Right lobe of liver (tissue), 4 donors: ENCODE data around the gene GALNT14.

Experiments used
- CTCF ChIP-seq, 4 donors: fragments of 200-600 bp in 3 of 4; fragments of 450-650 bp in 1 of 4; IDR thresholded peaks; one replicate each; pipeline versions ENCODE4 v1.5.1 to v1.8.0; 2016 to 2022; ENCODE audit warnings: antibody characterized with exemption in 4 of 4, mild to moderate bottlenecking in 2 of 4
- POLR2A ChIP-seq: fragments of 450-650 bp; IDR thresholded peaks from one replicate; pipeline ENCODE4 v1.6.1; 2017; ENCODE audit warnings: antibody characterized with exemption, mild to moderate bottlenecking
- donor health status: DM: no; HTN: no; CAD: no.
- donor health status: DM: no; HTN: no; CAD: no.
- donor health status: DM: no; HTN: yes; CAD: no.

- TF ChIP-seq CTCF (IDR thresholded peaks at IDR 0.05), result no peak
- TF ChIP-seq POLR2A, result no peak
Observed at GRCh38 chr2:31086590-31086989, 51.6 kb downstream of the GALNT14 start.
